Karpas-422 (cell line): ENCODE results near the gene SCUBE1. TPM values are rescaled to one million over a fixed set of nuclear protein-coding genes. Genes with fewer than 3 reads are reported as not detected.
A peak's percentile ranks its signal among the peaks of the same experiment; 100 is the strongest.

ENCODE experiments used
- DNase-seq: peaks from one replicate; pipeline ENCODE4 v3.0.0-alpha.2; 2015
- H2AFZ ChIP-seq: fragments of 200-600 bp; sonication (generic); 2 replicates; pipeline ENCODE4 v1.6.1; 2014; ENCODE audit warnings: antibody characterized with exemption, low read length, mixed read lengths
- H3K27ac ChIP-seq: fragments of 200-600 bp; sonication (generic); 2 replicates; pipeline ENCODE4 v1.5.1; 2014; ENCODE audit warnings: mild to moderate bottlenecking, low read length, moderate library complexity
- H3K27me3 ChIP-seq: fragments of 200-600 bp; sonication (generic); 2 replicates; pipeline ENCODE4 v1.6.1; 2014; ENCODE audit warnings: low read length, mixed read lengths
- H3K36me3 ChIP-seq: fragments of 200-600 bp; sonication (generic); 2 replicates; pipeline ENCODE4 v1.6.1; 2014; ENCODE audit warnings: low read length, mixed read lengths; ENCODE audit not compliant: insufficient read depth
- H3K4me1 ChIP-seq: fragments of 200-600 bp; sonication (generic); 2 replicates; pipeline ENCODE4 v1.6.1; 2014; ENCODE audit warnings: mild to moderate bottlenecking, low read length, mixed read lengths
- H3K4me2 ChIP-seq: fragments of 200-600 bp; sonication (generic); 2 replicates; pipeline ENCODE4 v1.6.1; 2014; ENCODE audit warnings: low read length, low read depth, mild to moderate bottlenecking; ENCODE audit not compliant: poor library complexity, severe bottlenecking
- H3K4me3 ChIP-seq: fragments of 200-600 bp; sonication (generic); 2 replicates; pipeline ENCODE4 v1.5.1; 2014; ENCODE audit warnings: mild to moderate bottlenecking, antibody characterized with exemption, low read length, mixed read lengths
- H3K79me2 ChIP-seq: fragments of 200-600 bp; sonication (generic); 2 replicates; pipeline ENCODE4 v1.6.1; 2014; ENCODE audit warnings: mild to moderate bottlenecking, low read length, mixed read lengths
- H3K9ac ChIP-seq: fragments of 200-600 bp; sonication (generic); 2 replicates; pipeline ENCODE4 v1.6.0; 2014; ENCODE audit warnings: low read length
- H3K9me2 ChIP-seq: fragments of 200-600 bp; sonication (generic), shearing (Covaris generic); replicated peaks from 2 replicates; pipeline ENCODE4 v1.6.0; 2014; ENCODE audit warnings: mild to moderate bottlenecking, low read length, moderate library complexity; ENCODE audit not compliant: insufficient read depth
- H3K9me3 ChIP-seq: fragments of 300-700, 200-600 bp; sonication (generic); 2 replicates; pipeline ENCODE4 v1.6.1; 2014; ENCODE audit warnings: low read length, mixed read lengths
- H4K20me1 ChIP-seq: fragments of 200-600 bp; sonication (generic); 2 replicates; pipeline ENCODE4 v1.6.1; 2014; ENCODE audit warnings: mild to moderate bottlenecking, antibody characterized with exemption, low read length, low read depth; ENCODE audit not compliant: insufficient read depth
- total RNA-seq: library from RNA; depleted of rRNA; stranded (reverse); fragments of >200 nt; shearing (Covaris generic); gene quantifications from 2 replicates; pipeline ENCODE4 v1.2.3, GENCODE V29; 2014; ENCODE audit warnings: low replicate concordance

SCUBE1 gene
- total RNA-seq, 1 experiment from 2014 or later: not detected

- DNase-seq: no peak
- Histone ChIP-seq H3K36me3 (no peaks in the 10 kb centered on the region), H3K27me3 (no peaks in the 10 kb centered on the region), H3K4me1 (peaks cover 5% of the 10 kb centered on the region; the same call in 1 of the 2 replicates), H2AFZ (no peak overlapping the region), H3K9me2 (no peaks in the 10 kb centered on the region), H4K20me1 (no peaks in the 10 kb centered on the region; the same call in 1 of the 2 replicates), H3K27ac (no peak overlapping the region), H3K4me3 (no peak overlapping the region), H3K9me3 (no peaks in the 10 kb centered on the region), H3K4me2 (no peak overlapping the region), H3K9ac (no peak overlapping the region), H3K79me2 (no peaks in the 10 kb centered on the region)
Observed at GRCh38 chr22:43349636-43350035, 6.5 kb upstream of the SCUBE1 start.

- Histone ChIP-seq H3K27ac (no peak overlapping the region), H2AFZ (no peak overlapping the region), H3K9me3 (no peaks in the 10 kb centered on the region), H3K79me2 (no peaks in the 10 kb centered on the region), H3K36me3 (no peaks in the 10 kb centered on the region), H4K20me1 (no peaks in the 10 kb centered on the region; the same call in 1 of the 2 replicates), H3K27me3 (no peaks in the 10 kb centered on the region), H3K4me2 (no peak overlapping the region), H3K4me1 (peaks cover 5% of the 10 kb centered on the region; the same call in 1 of the 2 replicates), H3K4me3 (no peak overlapping the region), H3K9me2 (no peaks in the 10 kb centered on the region), H3K9ac (no peak overlapping the region)
- peak; percentile 84 for DNase-seq
Observed at GRCh38 chr22:43346521-43346929, 3.4 kb upstream of the SCUBE1 start.

- Histone ChIP-seq H3K9me2 (no peaks in the 10 kb centered on the region), H3K79me2 (no peaks in the 10 kb centered on the region), H3K27me3 (no peaks in the 10 kb centered on the region), H3K4me3 (no peak overlapping the region), H3K27ac (no peak overlapping the region), H2AFZ (no peak overlapping the region), H3K4me1 (peaks cover 5% of the 10 kb centered on the region; the same call in 1 of the 2 replicates), H3K9me3 (no peaks in the 10 kb centered on the region), H3K4me2 (no peak overlapping the region), H3K9ac (no peak overlapping the region), H3K36me3 (no peaks in the 10 kb centered on the region), H4K20me1 (no peaks in the 10 kb centered on the region; the same call in 1 of the 2 replicates)
- no peak for DNase-seq
Observed at GRCh38 chr22:43345761-43346301, 2.7 kb upstream of the SCUBE1 start.

GRCh38 chr22:43345356-43345755, 2.2 kb upstream of the SCUBE1 start:
- Histone ChIP-seq H4K20me1 (no peaks in the 10 kb centered on the region; the same call in 1 of the 2 replicates), H3K9me2 (no peaks in the 10 kb centered on the region), H3K9me3 (no peaks in the 10 kb centered on the region), H3K4me2 (no peak overlapping the region), H3K27me3 (no peaks in the 10 kb centered on the region), H3K79me2 (no peaks in the 10 kb centered on the region), H3K36me3 (no peaks in the 10 kb centered on the region), H3K9ac (no peak overlapping the region), H2AFZ (no peak overlapping the region), H3K27ac (no peak overlapping the region), H3K4me1 (peaks cover 5% of the 10 kb centered on the region; the same call in 1 of the 2 replicates), H3K4me3 (no peak overlapping the region)
- DNase-seq: no peak

- H3K4me3 ChIP-seq: no peak overlapping the region
- no peak for DNase-seq
- no peaks in the 10 kb centered on the region for H3K9me2 ChIP-seq
- H3K9ac ChIP-seq: no peak overlapping the region
- H3K36me3 ChIP-seq: no peaks in the 10 kb centered on the region
- no peaks in the 10 kb centered on the region for H3K27me3 ChIP-seq
- H3K4me2 ChIP-seq: no peak overlapping the region
- no peaks in the 10 kb centered on the region; the same call in 1 of the 2 replicates for H4K20me1 ChIP-seq
- no peaks in the 10 kb centered on the region for H3K9me3 ChIP-seq
- H2AFZ ChIP-seq: no peak overlapping the region
- no peak overlapping the region for H3K27ac ChIP-seq
- peaks cover 5% of the 10 kb centered on the region; the same call in 1 of the 2 replicates for H3K4me1 ChIP-seq
- H3K79me2 ChIP-seq: no peaks in the 10 kb centered on the region
Observed at GRCh38 chr22:43344520-43344787, 1.3 kb upstream of the SCUBE1 start.

- no peaks in the 10 kb centered on the region for H3K9me3 ChIP-seq
- H2AFZ ChIP-seq: no peak overlapping the region
- no peak overlapping the region for H3K4me3 ChIP-seq
- no peaks in the 10 kb centered on the region for H3K79me2 ChIP-seq
- no peaks in the 10 kb centered on the region for H3K27me3 ChIP-seq
- no peaks in the 10 kb centered on the region for H3K36me3 ChIP-seq
- no peaks in the 10 kb centered on the region; the same call in 1 of the 2 replicates for H4K20me1 ChIP-seq
- no peak overlapping the region for H3K4me2 ChIP-seq
- H3K4me1 ChIP-seq: peaks cover 5% of the 10 kb centered on the region; the same call in 1 of the 2 replicates
- no peak overlapping the region for H3K27ac ChIP-seq
- no peaks in the 10 kb centered on the region for H3K9me2 ChIP-seq
- DNase-seq: no peak
- no peak overlapping the region for H3K9ac ChIP-seq
Observed at GRCh38 chr22:43343670-43344519, 723 bp upstream of the SCUBE1 start.

- Histone ChIP-seq H3K9me2 (no peaks in the 10 kb centered on the region), H3K4me1 (peaks cover 5% of the 10 kb centered on the region; the same call in 1 of the 2 replicates), H3K79me2 (no peaks in the 10 kb centered on the region), H2AFZ (no peak overlapping the region), H3K9ac (no peak overlapping the region), H3K27me3 (no peaks in the 10 kb centered on the region), H3K4me3 (no peak overlapping the region), H3K9me3 (no peaks in the 10 kb centered on the region), H3K27ac (no peak overlapping the region), H4K20me1 (no peaks in the 10 kb centered on the region; the same call in 1 of the 2 replicates), H3K4me2 (no peak overlapping the region), H3K36me3 (no peaks in the 10 kb centered on the region)
- no peak for DNase-seq
Observed at GRCh38 chr22:43342347-43343261, 568 bp downstream of the SCUBE1 start.

- H3K27me3 ChIP-seq: no peaks in the 10 kb centered on the region
- DNase-seq: no peak
- H2AFZ ChIP-seq: no peak overlapping the region
- H3K9me3 ChIP-seq: no peaks in the 10 kb centered on the region
- no peaks in the 10 kb centered on the region for H3K36me3 ChIP-seq
- H3K9ac ChIP-seq: no peak overlapping the region
- H4K20me1 ChIP-seq: no peaks in the 10 kb centered on the region; the same call in 1 of the 2 replicates
- no peak overlapping the region for H3K4me2 ChIP-seq
- H3K9me2 ChIP-seq: no peaks in the 10 kb centered on the region
- H3K4me1 ChIP-seq: peaks cover 5% of the 10 kb centered on the region; the same call in 1 of the 2 replicates
- no peaks in the 10 kb centered on the region for H3K79me2 ChIP-seq
- H3K4me3 ChIP-seq: no peak overlapping the region
- H3K27ac ChIP-seq: no peak overlapping the region
Observed at GRCh38 chr22:43341565-43341964, 1.6 kb downstream of the SCUBE1 start.
